Liver (tissue), 9 donors: ENCODE results near the gene ZNF280B. TPM values are rescaled to one million over a fixed set of nuclear protein-coding genes. Genes with fewer than 3 reads are reported as not detected.

Source experiments
- DNase-seq: peaks from one replicate; pipeline ENCODE4 v3.0.0-alpha.2; 2017; ENCODE audit warnings: low spot score
- H3K27ac ChIP-seq, 2 donors: one replicate each; pipeline ENCODE4 v1.7.0; 2013; ENCODE audit warnings: inconsistent platforms in 2 of 2, low read length in 2 of 2, control low read depth in 1 of 2, low read depth in 1 of 2, mild to moderate bottlenecking in 1 of 2
- H3K27me3 ChIP-seq, 4 donors: one replicate each; pipeline versions ENCODE4 v1.6.1 to v1.7.0; 2013; ENCODE audit warnings: low read length in 3 of 4, inconsistent platforms in 1 of 4, mild to moderate bottlenecking in 1 of 4, moderate library complexity in 1 of 4; ENCODE audit not compliant: control insufficient read depth in 4 of 4, insufficient read depth in 4 of 4
- H3K36me3 ChIP-seq, 4 donors: one replicate each; pipeline versions ENCODE4 v1.6.1 to v1.7.0; 2013; ENCODE audit warnings: low read length in 3 of 4, mild to moderate bottlenecking in 3 of 4, low read depth in 1 of 4, moderate library complexity in 1 of 4; ENCODE audit not compliant: control insufficient read depth in 4 of 4, insufficient read depth in 3 of 4
- H3K4me1 ChIP-seq, 4 donors: one replicate each; pipeline versions ENCODE4 v1.6.1 to v1.7.0; 2013; ENCODE audit warnings: low read length in 3 of 4, mild to moderate bottlenecking in 3 of 4, moderate library complexity in 1 of 4; ENCODE audit not compliant: control insufficient read depth in 4 of 4, insufficient read depth in 4 of 4
- H3K4me3 ChIP-seq, 3 donors: one replicate each; pipeline versions ENCODE4 v1.6.1 to v1.7.0; 2013; ENCODE audit warnings: low read length in 3 of 3, control low read depth in 1 of 3, low read depth in 1 of 3, mild to moderate bottlenecking in 1 of 3
- H3K9ac ChIP-seq, 2 donors: one replicate each; pipeline ENCODE4 v1.7.0; 2013; ENCODE audit warnings: low read length in 2 of 2, mild to moderate bottlenecking in 2 of 2, moderate library complexity in 2 of 2, control low read depth in 1 of 2, low read depth in 1 of 2
- H3K9me3 ChIP-seq, 4 donors: one replicate each; pipeline versions ENCODE4 v1.6.1 to v1.7.0; 2013; ENCODE audit warnings: low read length in 3 of 4; ENCODE audit not compliant: control insufficient read depth in 4 of 4
- EGR1 ChIP-seq, 2 donors: IDR thresholded peaks; 2 replicates each; pipeline ENCODE4 v1.6.1; 2016 to 2018; ENCODE audit warnings: antibody characterized with exemption in 2 of 2, low read depth in 2 of 2
- FOXA2 ChIP-seq: IDR thresholded peaks from 2 replicates; pipeline ENCODE4 v1.6.1; 2016; ENCODE audit warnings: antibody characterized with exemption
- GABPA ChIP-seq, 2 donors: IDR thresholded peaks in 1 of 2; conservative IDR thresholded peaks in 1 of 2; 2 replicates each; pipeline ENCODE4 v1.6.1; 2016; ENCODE audit warnings: antibody characterized with exemption in 2 of 2, mild to moderate bottlenecking in 1 of 2, moderate library complexity in 1 of 2
- JUND ChIP-seq, 2 donors: IDR thresholded peaks; 2 replicates each; pipeline ENCODE4 v1.6.1; 2016; ENCODE audit warnings: antibody characterized with exemption in 2 of 2
- MAX ChIP-seq: IDR thresholded peaks from 2 replicates; pipeline ENCODE4 v1.6.1; 2016; ENCODE audit warnings: antibody characterized with exemption
- NR2F2 ChIP-seq: IDR thresholded peaks from 2 replicates; pipeline ENCODE4 v1.6.1; 2016; ENCODE audit warnings: antibody characterized with exemption
- REST ChIP-seq: IDR thresholded peaks from 2 replicates; pipeline ENCODE4 v1.6.1; 2016; ENCODE audit warnings: antibody characterized with exemption, mild to moderate bottlenecking
- SP1 ChIP-seq: IDR thresholded peaks from 2 replicates; pipeline ENCODE4 v1.6.1; 2018; ENCODE audit warnings: antibody characterized with exemption, mild to moderate bottlenecking
- TAF1 ChIP-seq: conservative IDR thresholded peaks from 2 replicates; pipeline ENCODE4 v1.6.1; 2016; ENCODE audit warnings: antibody characterized with exemption, mild to moderate bottlenecking
- WGBS: extraction: QIAGEN DNeasy Blood & Tissue Kit; methylation state at CpG from one replicate; pipeline ENCODE4 v1.1.7; 2013; 5-methylcytosine and 5-hydroxymethylcytosine counted together
- polyA plus RNA-seq, 2 donors: library from polyadenylated mRNA; stranded (reverse) in 1 of 2; unstranded in 1 of 2; fragments of 200-250 nt in 1 of 2; fragments of >200 nt in 1 of 2; fragmentation: Nextera tagmentation in 1 of 2; extraction: Ambion mirVana in 1 of 2; gene quantifications; one replicate each; pipeline versions ENCODE4 v1.2.1 to v1.2.3, GENCODE V29; 2013 to 2015
- total RNA-seq, 2 donors: library from RNA; depleted of rRNA; stranded (reverse); fragments of >200 nt; gene quantifications; one replicate each; pipeline ENCODE4 v1.2.3, GENCODE V29; 2014
- donor health status: healthy.
- donor health status: healthy.
- donor health status: healthy.
- donor health status: healthy.
- donor health status: healthy.

Gene ZNF280B
- total and polyA plus RNA-seq, 4 donors = 0.03 to 0.84 (median 0.06) TPM

- TF ChIP-seq EGR1 (IDR thresholded peaks at IDR 0.05; ENCODE audit: low read depth in 2 of 2) (no peak), REST (no peak), NR2F2 (no peak)
Observed at GRCh38 chr22:22535662-22536061, 27.1 kb upstream of the ZNF280B start (continued).

DNA sequence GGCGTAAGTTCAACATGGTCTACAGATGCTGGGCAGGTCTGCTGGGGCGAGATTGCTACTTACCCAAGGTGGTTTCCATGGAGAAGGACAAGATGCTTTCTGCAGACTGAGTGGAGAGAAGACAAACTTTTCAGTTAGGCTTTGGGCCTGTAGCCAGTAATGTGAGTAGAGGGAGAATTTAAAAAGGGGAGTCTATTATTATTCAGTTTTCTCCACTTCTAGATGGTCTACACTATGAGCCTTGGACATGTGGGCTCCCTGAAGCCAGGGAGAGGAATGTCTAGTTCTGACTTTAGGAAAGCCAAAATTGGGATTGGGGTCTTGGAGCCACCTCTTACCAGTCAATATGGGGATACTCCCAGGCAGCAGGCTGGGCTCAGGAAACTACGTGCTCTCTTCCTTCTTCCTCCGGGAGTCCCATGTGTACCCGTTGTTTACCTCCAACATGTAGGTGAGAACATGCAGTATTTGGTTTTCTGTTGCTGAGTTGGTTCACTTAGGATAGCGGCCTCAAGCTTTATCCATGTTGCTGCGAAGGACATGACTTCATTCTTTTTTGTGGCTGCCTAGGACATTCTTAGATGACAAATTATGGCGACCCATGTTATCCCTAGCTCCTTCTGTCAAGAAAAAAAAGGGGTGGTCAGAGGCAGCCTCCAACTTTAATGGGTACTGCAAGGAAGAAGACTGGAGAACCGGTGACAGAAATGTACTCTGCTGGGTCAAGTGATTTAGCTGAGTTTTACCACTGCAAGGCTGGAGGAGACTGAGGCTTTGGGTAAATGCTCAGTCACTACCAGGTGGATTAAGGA, 26.3 kb upstream of the ZNF280B start:
- Histone ChIP-seq H3K4me3 (no peak overlapping the region), H3K27me3 (peaks cover 0 to 2% (median 0%) of the 10 kb centered on the region in 4 donors), H3K4me1 (no peaks in the 10 kb centered on the region), H3K9me3 (no peaks in the 10 kb centered on the region), H3K27ac (no peak overlapping the region), H3K36me3 (no peaks in the 10 kb centered on the region), H3K9ac (no peak overlapping the region)
- WGBS = 81% methylated on average over 9 of the region's 9 CpGs
- no peak for TF ChIP-seq TAF1
- TF ChIP-seq GABPA (IDR thresholded peaks at IDR 0.05 in 1 of 2, conservative IDR thresholded peaks at IDR 0.05 in 1 of 2) = no peak
- DNase-seq = no peak

- Histone ChIP-seq H3K9ac (no peak overlapping the region), H3K4me1 (no peaks in the 10 kb centered on the region), H3K27me3 (peaks cover 0 to 2% (median 0%) of the 10 kb centered on the region in 4 donors), H3K27ac (no peak overlapping the region), H3K4me3 (no peak overlapping the region), H3K9me3 (no peaks in the 10 kb centered on the region), H3K36me3 (no peaks in the 10 kb centered on the region)
- 68% methylated on average over 5 of the region's 5 CpGs for WGBS
- no peak for DNase-seq
- TF ChIP-seq FOXA2 = no peak
- no peak for TF ChIP-seq SP1
- no peak for TF ChIP-seq MAX
- no peak for TF ChIP-seq JUND (IDR thresholded peaks at IDR 0.05)
- no peak for TF ChIP-seq REST
Observed at GRCh38 chr22:22533863-22534262, 25.3 kb upstream of the ZNF280B start.
